ENCODE data around the gene IFNAR1.

- TF ChIP-seq POLR2A (IDR thresholded peaks at IDR 0.05; ENCODE audit: low read length) (no peak), GATA1 (IDR thresholded peaks at IDR 0.05; ENCODE audit: low read depth, low read length) (no peak)
Observed at GRCh38 chr21:33290441-33290840, 34.3 kb upstream of the IFNAR1 start.

Data from erythroblast (primary cell).